Measurements from ENCODE around the gene SWI5. TPM values are rescaled to one million over a fixed set of nuclear protein-coding genes. Genes with fewer than 3 reads are reported as not detected.

The SWI5 gene
- total and polyA plus RNA-seq, 2 experiments from 2014 or later, result 26.6 to 42.5 TPM

- Histone ChIP-seq H3K4me2 (no peak overlapping the region), H3F3A (replicated peaks; ENCODE audit: low read depth) (no peaks in the 10 kb centered on the region), H3K4me3 (no peak overlapping the region), H3K27me3 (ENCODE audit: insufficient read depth) (no peaks in the 10 kb centered on the region), H3K79me2 (replicated peaks; ENCODE audit: insufficient read depth) (no peaks in the 10 kb centered on the region), H3K9me2 (ENCODE audit: insufficient read depth) (no peaks in the 10 kb centered on the region), H3K36me3 (ENCODE audit: insufficient read depth) (no peaks in the 10 kb centered on the region), H4K20me1 (replicated peaks; ENCODE audit: insufficient read depth) (no peaks in the 10 kb centered on the region), H2AFZ (no peak overlapping the region), H3K27ac (ENCODE audit: low read depth) (no peak overlapping the region), H3K4me1 (ENCODE audit: insufficient read depth) (no peaks in the 10 kb centered on the region)
- peaks cover 7% of the 10 kb centered on the region for H3K36me3 Mint-ChIP-seq (ENCODE audit: low read depth)
- no peak overlapping the region for H3K4me3 Mint-ChIP-seq
- no peak overlapping the region for H3K27ac Mint-ChIP-seq
- peaks cover 6% of the 10 kb centered on the region for H3K27me3 Mint-ChIP-seq (ENCODE audit: insufficient read depth, low read depth, poor library complexity)
- H3K9me3 Mint-ChIP-seq, result no peaks in the 10 kb centered on the region
- ATAC-seq (no peak; the same call in 2 of the 3 replicates), DNase-seq (ENCODE audit: low spot score) (no peak)
- TF ChIP-seq NANOG (IDR thresholded peaks at IDR 0.05; ENCODE audit: borderline replicate concordance), result no peak
- TF ChIP-seq ZNF114 (CRISPR knock-in tag; IDR thresholded peaks at IDR 0.05), result no peak
- no peak for TF ChIP-seq CREB1 (CRISPR knock-in tag; IDR thresholded peaks at IDR 0.05; ENCODE audit: low read depth)
- no peak for TF ChIP-seq REST (IDR thresholded peaks at IDR 0.05; ENCODE audit: unreplicated experiment)
- no peak for TF ChIP-seq ZNF331 (CRISPR knock-in tag; IDR thresholded peaks at IDR 0.05; ENCODE audit: low read depth)
- no peak for TF ChIP-seq EZH2phosphoT487 (IDR thresholded peaks at IDR 0.05; ENCODE audit: unreplicated experiment)
- TF ChIP-seq STAT1 (IDR thresholded peaks at IDR 0.05; ENCODE audit: unreplicated experiment), result no peak
- TF ChIP-seq JUNB (IDR thresholded peaks at IDR 0.05; ENCODE audit: unreplicated experiment), result no peak
- TF ChIP-seq ETS1 (IDR thresholded peaks at IDR 0.05), result no peak
- no peak for TF ChIP-seq ZNF462 (CRISPR knock-in tag; IDR thresholded peaks at IDR 0.05)
- no peaks in the 10 kb centered on the region; the same call in 2 of the 3 replicates for H3K4me1 Mint-ChIP-seq
Measured at GRCh38 chr9:128231638-128232527, 44.2 kb upstream of the SWI5 start.
